Central memory CD4-positive, alpha-beta T cell (primary cell): ENCODE results near the gene HOXC6.
"Not testable (repeated sequence)": the region's sequence is repeated elsewhere in the genome, so short reads cannot be mapped to it uniquely, and the experiment has no call there.

Experiments
- DNase-seq: peaks from one replicate; pipeline ENCODE4 v3.0.0; 2022

HOXC6 gene

DNA sequence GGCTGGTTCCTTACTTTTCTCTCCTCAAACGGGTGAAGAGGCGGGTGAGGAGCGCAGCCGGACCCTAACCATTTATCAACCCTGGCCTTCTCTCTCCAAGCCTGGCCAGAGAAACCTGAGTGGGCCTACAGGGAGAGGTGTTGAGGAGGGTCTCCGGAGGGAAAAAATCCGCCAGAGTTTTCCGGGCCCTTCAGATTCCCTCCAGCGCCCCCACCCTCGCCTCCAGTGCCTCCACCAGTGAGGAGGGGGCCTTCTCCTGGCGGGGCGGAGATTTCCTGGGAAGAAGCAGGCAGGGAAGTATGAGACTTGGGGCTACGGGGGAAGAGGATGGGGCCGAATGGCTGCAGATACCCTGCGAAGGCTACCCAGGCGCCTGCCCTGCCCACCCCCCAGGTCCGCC lies 3.2 kb downstream of the HOXC6 start:
- DNase-seq, result no peak

- no peak for DNase-seq
Measured at GRCh38 chr12:54032086-54032619, 3.9 kb downstream of the HOXC6 start.

GRCh38 chr12:54032627-54033100 lies 4.4 kb downstream of the HOXC6 start, which contains the start of gene HOXC5:
TSS of gene HOXC5 (plus strand) at chr12:54033050. CDS start at chr12:54033123, 73 bp downstream.
- peak; percentile 44 for DNase-seq

DNA sequence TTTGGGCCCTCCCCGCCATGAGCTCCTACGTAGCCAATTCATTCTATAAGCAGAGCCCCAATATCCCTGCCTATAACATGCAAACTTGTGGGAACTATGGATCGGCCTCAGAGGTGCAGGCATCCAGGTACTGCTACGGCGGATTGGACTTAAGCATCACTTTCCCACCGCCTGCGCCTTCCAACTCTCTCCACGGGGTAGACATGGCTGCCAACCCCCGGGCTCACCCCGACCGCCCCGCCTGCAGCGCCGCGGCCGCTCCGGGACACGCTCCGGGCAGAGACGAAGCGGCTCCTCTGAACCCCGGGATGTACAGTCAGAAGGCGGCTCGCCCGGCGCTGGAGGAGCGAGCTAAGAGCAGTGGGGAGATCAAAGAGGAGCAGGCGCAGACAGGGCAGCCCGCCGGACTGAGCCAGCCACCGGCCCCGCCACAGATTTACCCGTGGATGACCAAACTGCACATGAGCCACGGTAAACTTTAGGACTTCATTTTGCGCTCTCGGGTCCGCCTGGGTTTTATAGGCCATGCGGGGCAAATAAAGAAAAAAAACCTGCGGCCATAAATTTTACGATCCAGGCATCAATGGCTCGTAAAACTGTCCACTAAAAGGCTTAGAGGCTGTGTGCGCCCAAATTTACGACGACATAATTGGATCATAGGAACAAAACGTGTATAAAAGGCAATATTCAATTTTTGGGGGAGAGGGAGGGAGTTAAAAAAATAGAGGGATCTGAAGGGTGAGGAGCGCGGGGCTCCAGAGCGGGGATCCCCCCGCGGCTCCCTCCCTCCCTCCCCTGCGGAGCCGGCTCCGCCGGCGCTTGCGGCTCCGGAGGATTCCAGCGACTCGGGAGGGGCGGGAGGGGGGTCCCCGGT lies 5.1 kb downstream of the HOXC6 start:
- DNase-seq, result no peak

DNA sequence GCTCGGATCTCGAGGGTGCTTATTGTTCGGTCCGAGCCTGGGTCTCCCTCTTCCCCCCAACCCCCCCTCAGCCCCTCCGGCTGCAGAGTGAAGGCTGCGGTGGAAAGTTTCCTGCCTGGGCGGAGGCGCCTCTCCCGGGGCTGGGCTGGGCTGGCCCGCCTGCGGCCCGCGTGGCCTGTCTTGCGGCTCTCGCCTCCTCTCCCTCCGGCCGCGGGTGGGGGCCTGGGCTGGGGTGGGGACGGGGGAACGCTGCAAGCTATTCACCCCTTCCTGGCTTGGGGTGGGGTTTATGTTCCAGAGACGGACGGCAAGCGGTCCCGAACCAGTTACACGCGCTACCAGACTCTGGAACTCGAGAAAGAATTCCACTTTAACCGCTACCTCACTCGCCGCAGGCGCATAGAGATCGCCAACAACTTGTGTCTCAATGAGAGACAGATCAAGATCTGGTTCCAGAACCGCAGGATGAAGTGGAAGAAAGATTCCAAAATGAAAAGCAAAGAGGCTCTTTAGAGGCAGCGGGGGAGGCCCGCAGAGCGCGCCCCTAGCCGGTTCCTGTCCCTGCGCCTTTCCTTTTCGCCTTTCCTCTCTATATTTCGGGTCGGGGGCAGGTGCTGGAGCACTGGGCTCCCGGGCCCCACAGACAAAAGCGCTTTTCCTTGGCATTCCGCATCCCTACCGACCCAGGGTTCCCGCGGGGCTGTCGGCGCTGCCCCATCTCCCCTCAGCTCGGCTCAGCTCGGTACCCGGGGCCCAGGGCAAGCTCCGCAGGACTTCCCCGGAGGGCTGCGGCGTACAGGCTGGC lies 5.9 kb downstream of the HOXC6 start:
- no peak for DNase-seq

DNA sequence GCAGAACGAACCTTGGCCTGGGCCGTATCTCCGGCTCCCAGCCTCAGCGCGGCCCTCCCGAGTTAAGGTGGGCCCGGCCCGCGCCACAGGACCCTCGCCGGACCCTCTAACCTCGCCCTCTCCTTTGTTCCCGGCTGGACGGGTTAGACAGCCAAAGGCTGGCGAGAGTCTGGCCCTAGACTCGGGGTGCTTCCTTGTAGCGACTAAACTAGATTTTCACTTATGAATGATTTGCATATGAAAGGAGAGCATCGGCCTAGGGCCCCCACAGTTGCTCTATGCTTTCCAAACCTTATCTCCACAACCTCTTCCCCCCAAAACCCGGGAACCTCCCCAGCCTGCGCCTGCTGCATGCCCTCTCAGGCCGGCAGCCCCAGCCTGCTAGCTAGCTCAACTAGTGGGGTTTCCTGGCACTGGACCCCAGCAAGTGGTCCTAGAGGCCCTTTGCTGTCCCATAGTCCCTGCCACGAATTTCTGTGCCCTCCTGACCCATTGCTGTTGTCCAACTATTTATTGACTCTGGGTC lies 6.6 kb downstream of the HOXC6 start:
- no peak for DNase-seq

- no peak for DNase-seq
Measured at GRCh38 chr12:54035568-54036264, 7.5 kb downstream of the HOXC6 start.

DNA sequence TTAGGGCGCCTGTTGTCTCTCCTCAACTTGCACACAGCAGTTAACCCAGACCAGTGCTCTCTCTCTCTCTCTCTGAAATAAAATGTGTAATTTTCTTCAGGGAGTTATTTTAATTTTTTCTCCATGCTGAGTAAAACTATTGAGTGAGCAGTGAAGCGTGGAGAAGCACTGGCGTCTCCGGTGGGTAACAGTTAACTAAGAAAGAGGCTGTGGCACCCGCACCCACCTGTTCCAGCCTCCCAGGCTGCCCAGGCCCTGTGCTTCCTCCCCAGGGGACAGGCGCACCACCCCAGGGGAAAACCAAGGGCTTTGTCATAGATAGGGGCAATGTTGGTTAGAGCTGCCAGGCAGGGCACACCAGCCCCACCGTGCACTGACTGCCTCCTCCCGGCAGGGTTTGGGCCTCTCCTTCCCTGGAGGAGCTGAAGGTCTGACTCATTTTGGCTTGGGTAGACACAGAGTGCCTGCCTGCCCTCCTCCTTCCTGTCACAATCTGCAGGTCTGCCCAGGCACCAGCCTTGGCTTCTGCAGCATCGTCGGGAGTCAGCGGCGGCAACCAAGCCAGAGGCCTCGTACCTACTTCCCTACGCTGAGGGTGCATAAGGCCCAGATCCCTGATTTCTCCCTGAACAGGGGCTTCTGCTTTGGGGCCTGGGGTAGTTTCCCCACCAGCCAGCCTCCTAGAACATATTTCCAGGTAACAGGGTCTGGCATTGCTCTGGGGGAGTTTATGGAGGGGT lies 8.6 kb downstream of the HOXC6 start:
- DNase-seq, result no peak

GRCh38 chr12:54037360-54038283 lies 9.4 kb downstream of the HOXC6 start:
- DNase-seq, result no peak

DNA sequence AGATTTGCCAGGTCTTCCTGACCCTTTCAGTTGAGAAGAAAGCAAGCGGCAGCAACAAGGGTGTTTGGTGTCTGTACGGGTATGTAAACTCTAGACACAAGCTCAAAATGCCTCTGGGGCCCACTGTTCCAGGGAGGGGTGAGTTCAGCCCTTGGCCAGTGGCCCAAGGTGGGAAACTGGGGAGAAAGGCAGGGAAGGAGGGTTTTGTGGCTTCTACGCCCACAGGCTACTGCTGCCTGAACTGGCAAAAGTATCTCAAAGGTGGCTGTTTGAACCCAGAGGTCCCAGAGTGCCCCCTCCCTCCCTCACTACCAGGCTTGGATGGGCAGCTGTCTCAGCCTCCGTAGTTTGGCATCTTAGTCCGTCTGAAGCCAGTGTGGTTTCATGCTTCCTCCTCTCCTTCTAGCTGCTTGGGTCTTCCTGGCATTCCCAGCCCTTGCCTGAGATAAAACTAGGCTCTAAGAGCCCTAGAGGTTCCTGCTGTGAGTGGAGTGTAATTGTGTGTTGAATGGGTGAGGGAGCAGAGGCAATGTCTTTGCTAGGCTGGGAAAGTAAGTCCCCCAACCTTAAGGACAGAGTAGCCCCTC lies 10.1 kb downstream of the HOXC6 start:
- DNase-seq, result no peak

DNA sequence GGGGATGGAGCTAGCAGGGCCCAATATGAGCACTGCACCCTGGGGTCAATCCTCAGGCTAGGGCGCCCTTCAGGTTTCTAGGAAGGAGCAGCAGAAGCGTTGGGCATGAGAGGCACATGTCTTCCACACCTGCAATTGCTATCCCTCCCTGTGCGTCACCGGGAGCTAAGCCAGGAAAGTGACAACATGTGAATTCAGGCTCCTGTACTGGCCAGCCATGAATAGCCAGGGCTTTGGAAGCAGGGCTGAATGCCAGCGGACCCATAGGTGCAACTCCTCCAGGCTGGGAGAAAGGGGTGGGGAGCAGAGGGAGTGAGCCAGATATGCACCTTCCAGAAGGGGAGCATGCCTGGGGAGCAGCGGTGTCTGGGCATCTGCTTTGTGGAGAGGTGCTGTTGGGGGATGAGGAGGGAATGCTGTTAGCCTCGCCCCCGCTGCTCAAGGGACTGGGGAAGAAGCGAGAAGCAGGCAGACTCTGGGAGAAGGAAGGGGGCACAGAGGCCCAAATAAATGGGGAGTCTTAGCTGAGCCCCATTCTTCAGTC lies 10.7 kb downstream of the HOXC6 start:
- DNase-seq, result no peak

DNA sequence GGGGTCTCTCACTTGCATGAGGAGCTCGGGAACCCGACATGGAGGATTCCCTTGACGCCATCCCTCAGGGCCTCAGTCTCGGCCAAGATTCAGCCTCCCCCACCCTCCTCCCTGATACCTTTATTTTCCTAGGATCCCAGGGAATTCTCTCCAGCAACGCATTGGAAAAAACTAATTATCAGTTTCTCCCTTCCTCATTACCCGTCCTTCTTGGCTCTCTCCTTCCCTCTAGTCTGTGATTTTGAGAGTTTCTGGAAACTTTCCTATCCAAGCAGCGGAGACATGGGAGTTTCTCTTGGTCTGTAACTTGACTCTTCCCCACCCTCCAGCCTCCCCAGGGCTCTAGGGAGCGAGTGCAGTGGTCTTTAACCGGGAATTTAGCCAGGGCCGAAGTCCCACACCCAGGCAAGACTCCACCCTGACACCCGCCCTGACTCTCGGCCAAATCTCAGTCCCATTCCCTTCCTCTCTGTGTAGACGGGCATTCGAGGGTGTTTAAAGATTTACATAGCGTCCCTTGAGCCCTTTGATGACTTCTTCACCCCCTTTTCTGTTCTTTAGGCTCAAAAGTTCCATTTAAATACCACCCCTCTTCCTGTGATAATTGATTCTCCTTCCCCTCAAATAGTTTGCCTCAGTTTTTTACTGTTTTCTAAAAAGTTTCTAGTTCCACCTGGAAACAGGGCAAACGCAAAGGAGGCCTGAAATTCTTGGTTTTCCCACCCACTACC lies 11.3 kb downstream of the HOXC6 start:
- DNase-seq, result no peak

DNA sequence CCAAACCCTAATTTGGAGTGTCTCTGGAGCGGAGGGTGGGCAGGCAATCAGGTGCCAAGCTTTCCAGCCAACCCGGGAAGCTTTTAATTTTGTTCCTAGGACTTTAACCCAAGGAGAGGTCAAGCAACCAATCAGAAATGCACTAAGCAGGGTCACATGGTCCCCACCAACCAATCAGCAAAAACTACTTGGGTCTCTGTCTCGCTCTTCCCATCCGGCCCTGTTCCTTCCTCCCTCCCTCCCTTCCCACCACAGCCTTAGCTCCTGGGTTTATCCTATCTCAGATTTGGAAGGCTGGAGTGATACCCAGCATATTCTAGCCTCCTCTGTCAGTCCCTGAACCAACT lies 11.9 kb downstream of the HOXC6 start:
- DNase-seq, result no peak

GRCh38 chr12:54040648-54041047 lies 12.4 kb downstream of the HOXC6 start:
- DNase-seq, result no peak

- no peak for DNase-seq
Measured at GRCh38 chr12:54041097-54041690, 13.0 kb downstream of the HOXC6 start.

GRCh38 chr12:54042033-54042432 lies 13.8 kb downstream of the HOXC6 start:
- not testable (repeated sequence) for DNase-seq

DNA sequence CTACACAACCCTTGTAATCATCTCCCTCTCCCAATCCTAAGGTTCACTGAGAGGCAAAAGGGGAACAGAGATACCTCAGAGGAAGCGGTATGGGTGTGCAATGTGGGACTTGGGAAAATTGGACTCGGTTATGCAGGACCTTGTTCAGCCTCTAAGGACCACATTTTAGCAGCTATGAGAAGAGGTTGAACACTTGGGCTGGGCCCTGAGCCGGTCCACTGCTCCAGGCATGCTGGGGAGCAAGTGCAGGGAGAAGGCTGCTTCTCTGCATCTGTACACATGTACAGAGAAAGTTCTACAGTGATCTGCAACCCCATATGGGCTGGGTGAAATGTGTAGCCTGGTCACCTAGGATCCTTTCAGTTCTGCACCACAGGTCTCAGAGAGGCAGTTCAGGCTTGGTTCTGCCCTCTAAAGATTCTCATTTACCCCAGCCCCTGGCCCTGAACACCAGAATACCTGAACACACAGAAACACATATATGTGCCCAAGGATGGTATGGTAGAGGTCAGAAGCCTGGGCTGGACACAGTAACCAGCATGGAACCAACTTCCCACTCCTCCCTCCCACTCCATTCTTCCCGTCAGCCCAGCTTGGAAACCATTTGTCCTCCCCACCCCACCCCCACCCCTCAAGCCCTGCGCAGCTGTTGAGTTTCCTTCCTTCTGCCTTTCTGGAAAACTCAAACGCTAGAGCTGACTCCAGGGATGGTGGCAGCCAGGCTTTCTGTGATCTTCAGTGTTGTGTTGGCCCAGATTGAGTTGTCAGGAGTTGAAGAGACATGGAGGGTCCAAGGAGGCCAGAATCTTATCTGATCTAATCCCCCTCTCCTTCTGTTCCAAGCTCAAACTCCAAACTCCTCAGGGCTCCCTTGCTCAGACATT lies 15.0 kb downstream of the HOXC6 start:
- DNase-seq, result no peak
